Inferior parietal cortex (tissue), 1 donor: Measurements from ENCODE around the gene SLC13A5.
"Not testable (repeated sequence)": the region's sequence is repeated elsewhere in the genome, so short reads cannot be mapped to it uniquely, and the experiment has no call there.

Source experiments
- DNase-seq: peaks from one replicate; pipeline ENCODE4 v3.0.0-alpha.2; 2016; ENCODE audit errors: extremely low spot score

The SLC13A5 gene

DNA sequence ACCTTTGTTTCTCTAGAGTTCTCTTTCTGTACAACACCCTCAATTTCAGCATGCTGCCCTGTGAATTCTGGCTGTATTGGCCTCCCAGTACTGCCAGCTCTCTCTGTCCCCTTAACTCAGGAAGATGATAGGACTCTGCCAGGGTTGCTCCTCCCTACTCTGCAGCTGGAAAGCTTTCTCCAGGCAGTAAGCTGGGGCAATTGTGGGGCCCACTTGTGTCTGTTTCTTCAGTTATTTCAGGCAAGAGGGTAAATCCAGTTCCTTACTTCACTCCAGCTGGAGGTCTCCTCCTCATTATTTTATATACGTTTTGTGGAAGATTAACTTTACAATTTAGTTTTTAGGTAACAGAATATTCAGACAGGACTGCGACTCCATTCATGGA lies 51.7 kb downstream of the SLC13A5 start:
- no peak for DNase-seq

DNA sequence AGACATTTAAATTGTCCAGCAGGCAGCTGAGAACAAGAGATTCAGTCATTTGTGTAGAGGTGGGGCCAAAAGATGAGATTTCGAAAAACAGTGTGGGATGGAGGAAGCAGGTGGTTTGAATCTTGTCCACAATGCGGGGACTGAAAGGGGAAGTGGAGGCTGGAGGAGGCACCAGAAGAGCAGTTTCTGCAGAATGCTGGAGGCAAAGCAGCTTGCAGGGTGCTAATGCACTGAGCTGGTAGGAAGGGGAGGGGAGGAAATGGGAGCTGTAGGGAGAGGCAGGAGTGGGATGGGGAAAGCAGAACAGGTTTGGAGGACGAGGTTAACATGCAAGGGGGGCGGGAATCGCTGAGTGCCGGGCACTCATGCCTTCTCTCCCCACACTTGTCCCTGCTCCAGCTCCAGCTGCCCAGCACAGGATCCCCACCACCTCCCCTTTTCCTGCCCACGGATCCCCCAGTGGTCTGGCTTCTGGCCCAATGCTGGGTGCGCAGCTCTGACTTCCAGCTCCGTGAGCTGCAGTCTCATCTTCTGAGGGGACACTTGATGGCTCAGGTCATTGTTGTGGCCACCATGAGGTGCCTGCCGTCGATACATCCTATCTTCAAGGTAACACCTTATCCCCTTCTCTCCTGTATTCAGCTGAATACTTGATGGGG lies 52.2 kb downstream of the SLC13A5 start:
- no peak for DNase-seq

DNA sequence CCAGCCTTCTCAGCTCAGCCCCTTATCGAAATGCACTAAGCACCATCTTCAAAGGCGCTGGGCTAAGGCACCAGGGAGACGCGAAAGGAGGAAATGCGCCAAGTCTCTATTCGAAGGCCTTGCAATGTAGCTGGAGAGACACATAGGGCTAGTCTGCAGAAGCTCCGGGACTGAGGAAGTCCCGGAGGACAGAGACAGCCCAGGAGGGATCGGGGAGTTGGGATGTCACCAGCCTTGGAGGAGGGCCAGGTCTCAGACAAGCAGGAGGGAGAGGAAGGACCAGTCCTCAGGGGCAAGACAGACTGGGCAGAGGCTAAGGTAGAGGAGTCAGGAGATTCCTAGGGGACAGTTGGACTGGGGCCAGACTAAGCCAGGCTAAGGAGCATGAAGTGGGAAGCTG lies 53.1 kb downstream of the SLC13A5 start:
- DNase-seq = no peak

DNA sequence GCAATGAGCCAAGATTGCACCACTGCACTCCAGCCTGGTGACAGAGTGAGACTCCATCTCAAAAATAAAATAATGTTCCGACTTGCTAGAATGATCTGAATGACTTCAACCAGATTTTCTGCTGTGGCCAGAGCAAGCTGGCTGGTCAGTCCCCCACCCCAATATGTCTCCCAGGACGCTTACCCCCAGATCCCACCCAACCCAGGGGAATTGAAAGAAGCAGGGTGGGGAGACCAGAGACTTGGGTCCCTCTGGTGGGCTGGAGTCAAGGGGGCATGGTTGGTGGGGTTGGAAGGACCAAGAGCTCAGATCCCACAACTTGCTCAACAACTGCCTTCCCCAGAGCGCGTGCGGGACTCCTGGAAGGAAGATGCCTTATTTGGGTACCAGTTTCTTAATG lies 54.8 kb downstream of the SLC13A5 start:
- not testable (repeated sequence) for DNase-seq

GRCh38 chr17:6657633-6658287 lies 55.4 kb downstream of the SLC13A5 start:
- DNase-seq = no peak

DNA sequence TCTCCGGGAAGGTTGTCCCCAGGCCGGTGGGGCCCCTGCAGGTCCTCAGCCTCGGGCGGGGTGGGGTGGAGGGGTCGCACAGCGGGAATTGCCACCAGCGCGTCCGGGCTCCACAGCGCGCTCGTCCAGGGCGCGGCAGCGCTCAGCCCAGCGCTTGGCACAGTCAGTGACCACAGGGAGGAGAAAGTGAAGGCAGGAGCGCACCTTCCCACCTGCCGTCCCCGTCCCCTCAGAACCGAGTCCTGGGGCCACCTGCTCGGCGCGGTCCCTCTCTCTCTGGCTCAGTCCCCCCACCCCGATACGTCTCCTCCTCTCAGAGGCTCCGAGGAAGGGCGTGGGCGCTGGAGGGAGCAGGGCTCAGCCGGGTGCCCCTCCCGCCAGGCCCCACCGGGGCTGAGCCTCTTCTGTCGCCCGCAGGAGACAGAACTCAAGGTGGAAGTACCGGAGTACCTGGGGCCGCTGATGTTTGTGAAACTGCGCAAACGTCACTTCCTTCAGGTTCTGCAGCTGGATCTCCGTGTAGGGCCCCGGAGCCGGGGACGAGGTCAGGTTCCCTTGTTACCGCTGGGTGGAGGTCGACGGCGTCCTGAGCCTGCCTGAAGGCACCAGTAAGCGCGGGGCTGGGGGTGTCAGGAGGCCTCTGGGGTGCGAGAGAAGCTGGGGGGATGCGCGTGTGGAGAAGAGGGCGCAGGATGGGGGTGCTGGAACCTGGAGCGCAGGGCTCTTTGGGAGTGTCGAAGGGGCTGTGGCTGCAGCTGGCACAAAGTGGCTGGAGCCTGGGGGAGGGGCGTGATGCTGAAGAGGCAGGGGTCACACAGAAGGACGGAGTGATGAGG lies 56.2 kb downstream of the SLC13A5 start:
- not testable (repeated sequence) for DNase-seq

DNA sequence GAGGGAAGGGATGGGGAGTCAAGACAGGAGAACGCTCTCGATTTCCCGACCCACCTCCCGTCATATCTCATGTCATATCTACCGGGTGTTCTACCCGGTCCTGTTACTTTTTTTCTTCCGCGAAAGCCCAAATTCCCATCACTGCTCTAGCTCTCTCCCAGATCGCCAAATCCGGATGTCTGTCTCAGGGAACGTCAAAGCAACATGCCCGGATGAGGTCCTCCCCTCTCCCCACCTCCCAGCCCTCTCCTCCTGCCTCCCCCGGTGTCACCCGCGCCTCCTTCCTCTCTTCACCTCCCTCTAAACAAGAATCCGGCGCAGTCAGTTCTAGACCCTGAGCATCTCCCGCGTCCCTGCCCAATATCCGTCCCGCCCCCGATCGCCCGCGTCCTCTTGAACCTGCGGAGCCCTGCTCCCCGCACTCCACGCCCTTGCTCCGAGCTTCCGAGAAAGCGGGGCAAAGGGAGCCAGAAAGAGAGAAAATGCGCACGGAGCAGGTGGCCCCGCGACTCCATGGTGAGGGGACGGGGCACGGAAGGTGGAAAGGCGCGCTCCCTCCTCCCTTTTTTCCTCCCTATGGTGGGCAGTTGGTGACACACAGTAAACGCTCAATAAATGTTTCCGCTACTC lies 57.3 kb downstream of the SLC13A5 start:
- not testable (repeated sequence) for DNase-seq

DNA sequence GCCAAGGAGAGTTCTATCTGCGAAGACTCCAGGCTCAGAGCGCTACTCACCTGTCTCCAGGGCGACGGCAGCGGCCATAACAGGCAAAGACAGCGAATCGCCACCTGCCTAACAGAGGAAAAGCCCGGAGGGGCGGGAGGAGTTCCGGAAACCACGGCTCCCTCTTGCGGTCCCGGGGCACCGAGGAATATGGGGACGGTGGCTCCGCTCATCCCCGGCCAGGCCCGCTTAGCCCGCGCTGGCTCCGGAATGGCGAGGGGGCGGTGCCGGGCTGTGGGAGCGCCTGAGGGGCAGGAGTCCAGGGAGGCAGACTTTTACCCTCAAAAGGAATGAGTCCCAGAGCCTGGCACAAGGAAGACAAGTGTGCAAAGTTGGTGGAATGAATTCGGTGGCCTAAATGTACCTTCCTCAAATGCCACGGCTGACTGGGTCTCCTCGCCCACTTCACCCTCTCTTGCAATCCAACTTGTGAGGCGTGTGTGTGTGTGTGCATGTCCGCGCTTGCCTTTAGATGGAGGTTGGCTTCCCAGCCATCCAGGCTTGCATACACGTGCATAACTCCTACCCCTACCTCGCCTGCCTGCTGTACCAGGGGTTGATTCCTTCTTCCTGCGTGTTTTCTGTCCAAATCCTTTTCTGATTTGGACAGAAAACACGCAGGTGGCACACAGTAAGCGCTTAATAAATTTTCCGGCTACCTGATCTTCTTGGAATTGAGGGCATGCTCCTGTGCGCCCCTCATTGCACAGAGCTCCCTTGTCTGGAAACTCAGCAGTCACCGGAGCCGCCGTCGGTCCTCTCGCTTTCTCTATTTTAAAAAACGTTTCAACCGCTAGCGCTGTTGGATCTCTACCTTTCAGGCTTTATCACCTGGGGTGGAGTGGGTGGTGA lies 58.1 kb downstream of the SLC13A5 start:
- no peak for DNase-seq

GRCh38 chr17:6651919-6652452 lies 61.2 kb downstream of the SLC13A5 start:
- DNase-seq = no peak

DNA sequence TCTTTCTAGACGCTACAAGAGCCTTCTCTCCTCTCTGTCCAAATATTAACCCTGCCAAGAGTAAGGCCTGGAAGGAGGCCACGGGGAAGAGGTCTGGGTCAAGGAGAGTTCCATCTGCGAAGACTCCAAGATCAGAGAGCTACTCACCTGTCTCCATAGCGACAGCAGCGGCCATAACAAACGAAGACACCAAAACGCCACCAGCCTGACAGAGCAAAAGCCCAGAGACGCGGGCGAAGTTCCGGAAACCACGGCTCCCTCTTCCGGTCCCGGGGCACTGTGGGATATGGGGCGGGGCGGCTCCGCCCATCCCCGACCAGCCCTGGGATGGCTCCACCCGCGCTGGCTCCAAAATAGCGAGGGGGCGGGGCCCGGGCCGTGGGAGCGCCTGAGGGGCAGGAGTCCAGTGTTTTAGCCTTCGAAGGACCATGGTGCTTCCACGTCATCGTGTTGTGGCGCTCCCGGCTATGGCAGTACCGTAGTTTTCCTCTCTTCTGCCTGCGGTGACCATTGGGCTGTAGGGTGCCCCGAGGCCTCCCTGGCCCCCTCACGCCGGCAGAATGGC lies 61.7 kb downstream of the SLC13A5 start, which contains the start of the genes C17orf100 and MED31:
C17orf100 (plus strand) TSS at position 409 of the 565 bp plus-strand sequence; CDS start at position 561, 152 bp downstream.
MED31 (minus strand) TSS at position 252 of the 565 bp plus-strand sequence; CDS start at position 175, 77 bp downstream.
- DNase-seq = peak; percentile 89

DNA sequence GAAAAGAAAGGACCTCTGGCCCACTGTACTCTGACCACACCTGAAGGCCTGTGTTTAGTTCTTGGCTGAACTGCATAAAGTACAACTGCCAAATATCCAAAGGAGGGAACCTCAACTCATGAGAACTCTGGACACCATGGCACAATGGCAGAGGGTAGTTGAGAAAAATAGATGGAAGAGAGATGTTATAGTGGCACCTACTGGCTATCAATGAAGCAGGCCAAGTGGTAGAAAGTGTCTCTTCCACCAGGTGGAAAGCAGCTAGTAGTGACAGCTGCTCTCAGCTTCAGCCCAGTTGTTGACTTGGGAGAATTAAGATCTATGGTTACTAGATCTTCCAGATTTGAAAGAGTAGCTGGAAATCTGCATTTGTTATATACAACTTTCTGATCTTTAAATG lies 65.0 kb downstream of the SLC13A5 start:
- no peak for DNase-seq

GRCh38 chr17:6643451-6644125 lies 69.6 kb downstream of the SLC13A5 start:
- DNase-seq = no peak

DNA sequence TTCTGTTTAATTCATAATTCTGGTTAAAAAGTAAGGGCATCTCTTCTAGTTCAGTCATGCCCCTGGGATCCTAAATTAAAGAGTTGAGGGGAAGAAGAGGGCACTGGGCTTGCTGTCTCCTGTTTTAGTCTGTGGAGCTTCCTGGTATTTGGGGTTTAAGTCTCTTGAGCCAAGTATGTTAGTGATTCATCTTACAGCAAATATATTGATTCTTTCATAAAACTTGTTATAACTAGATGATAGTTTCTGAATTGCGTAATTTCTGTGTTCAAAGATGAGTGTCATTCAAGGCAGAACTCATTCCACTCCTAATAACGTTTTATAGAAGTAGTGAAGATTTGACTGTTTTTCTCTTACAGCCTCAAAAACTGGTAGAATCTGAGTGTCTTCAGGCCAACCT lies 70.6 kb downstream of the SLC13A5 start:
- DNase-seq = no peak

- DNase-seq = no peak
Measured at GRCh38 chr17:6641247-6641863, 71.8 kb downstream of the SLC13A5 start.

DNA sequence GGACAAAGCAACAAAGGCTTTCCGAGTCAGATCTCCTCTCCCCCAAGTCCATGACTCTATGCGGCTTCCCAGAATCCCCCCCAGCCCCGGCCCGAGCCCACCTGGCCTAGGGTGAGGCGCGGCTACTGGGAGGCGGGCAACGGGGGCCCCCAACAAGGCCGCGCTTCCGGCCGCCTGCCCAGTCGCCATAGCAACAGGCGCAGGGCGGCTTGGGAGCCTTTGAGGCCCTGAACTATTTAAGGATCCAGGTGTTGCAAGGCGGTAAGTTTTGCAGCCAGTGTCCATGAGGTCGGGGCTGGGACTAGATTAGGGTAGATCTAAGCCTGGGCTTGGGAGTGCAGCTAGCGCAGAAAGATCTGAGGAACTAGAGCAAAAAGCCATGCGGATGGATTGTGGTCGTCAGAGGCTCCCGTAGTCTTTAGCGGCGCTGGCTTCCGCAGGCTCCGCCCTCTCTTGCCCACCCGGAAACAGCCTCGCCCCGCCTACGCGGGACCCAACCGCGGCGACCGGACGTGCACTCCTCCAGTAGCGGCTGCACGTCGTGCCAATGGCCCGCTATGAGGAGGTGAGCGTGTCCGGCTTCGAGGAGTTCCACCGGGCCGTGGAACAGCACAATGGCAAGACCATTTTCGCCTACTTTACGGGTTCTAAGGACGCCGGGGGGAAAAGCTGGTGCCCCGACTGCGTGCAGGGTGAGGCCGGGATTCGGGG lies 72.5 kb downstream of the SLC13A5 start, which contains the start of the genes KIAA0753 and TXNDC17:
KIAA0753 (minus strand) TSS at position 176 of the 711 bp plus-strand sequence. CDS start 5,608 bp downstream, outside the sequence.
TXNDC17 (plus strand) TSS at position 525 of the 711 bp plus-strand sequence; CDS start at position 548, 23 bp downstream.
- peak; percentile 88 for DNase-seq

DNA sequence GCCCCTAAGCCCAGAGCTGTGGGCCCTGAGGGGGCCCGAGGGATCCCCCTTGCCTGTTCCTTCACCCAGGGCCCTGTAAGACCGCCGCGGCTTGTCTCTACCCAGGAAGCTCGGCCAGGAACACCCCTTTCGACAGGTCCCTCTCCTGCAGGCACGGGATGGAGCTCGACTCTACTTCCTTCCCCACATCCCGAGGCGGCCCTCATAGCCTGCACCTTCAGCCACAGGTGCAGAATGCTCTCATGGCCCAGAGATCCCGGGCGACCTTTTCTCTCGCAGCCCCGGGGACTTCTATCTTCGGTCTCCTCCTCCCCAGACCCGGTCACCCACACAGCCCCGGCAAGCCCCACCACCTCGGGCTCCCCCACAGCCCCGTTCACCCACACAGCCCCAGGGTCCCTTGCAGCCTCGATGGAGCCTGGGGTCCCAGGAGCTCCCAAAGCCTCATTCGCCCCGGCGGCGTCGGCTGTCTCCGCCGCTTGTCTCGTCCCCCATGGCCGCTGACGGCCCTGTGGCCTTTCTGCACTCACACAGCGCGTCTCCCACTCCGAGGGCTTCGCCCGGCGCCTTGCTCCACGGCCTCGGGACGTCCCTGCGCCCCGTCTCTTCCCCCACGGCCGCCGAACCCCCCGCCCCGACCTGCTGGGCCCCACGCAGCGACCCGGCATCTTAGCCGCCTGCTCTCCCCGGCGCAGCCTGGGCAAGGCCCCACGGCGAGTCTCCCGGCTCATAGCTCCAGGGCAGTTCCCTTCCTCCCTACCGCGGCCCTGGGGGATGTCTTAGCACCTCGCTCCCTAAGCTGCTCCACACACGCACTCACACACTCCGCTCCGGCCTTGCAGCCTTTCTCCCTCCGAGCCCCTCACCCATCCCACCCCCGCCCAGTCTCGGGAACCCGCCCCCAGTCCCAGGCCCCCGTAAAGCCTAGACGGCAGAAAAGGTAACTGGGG lies 73.3 kb downstream of the SLC13A5 start:
- DNase-seq = no peak

DNA sequence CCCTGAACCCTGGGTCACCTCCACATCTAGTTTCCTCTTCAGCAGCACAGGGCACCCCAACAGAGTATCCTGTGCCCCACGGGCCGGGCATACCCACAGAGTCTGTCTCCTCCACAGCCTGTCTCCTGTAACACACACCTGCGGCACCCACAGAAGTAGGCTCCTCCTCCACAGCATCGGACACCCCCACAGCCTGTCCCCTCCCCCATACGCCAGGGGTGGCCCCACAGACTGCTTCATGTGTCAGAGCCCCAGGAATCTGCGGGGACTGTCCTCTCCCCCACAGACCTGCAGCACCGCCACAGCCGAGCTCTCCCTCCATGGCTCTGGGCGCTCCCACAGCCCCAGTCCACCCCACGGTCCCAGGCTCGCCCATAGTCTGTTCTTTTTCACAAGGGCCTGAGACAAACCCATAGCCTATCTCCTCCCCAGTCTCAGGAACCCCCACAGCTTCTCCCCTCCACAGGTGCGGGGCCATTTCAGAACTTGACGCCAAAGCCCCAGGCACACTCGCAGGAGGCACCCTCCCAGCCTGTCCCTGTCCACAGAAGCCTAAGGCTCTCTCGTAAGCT lies 74.1 kb downstream of the SLC13A5 start:
- no peak for DNase-seq
